ENCODE data around the gene OR4C6.

Gene OR4C6

GRCh38 chr11:55707029-55707428 lies 45.0 kb downstream of the OR4C6 start:
- H3K9me3 ChIP-seq (ENCODE audit: control insufficient read depth, low read depth, low read length): peaks cover 63% of the 10 kb centered on the region
- no peaks in the 10 kb centered on the region for H3K36me3 ChIP-seq (ENCODE audit: control insufficient read depth, low read depth, low read length)

GRCh38 chr11:55714982-55715888 lies 53.2 kb downstream of the OR4C6 start:
- peaks cover 64% of the 10 kb centered on the region for H3K9me3 ChIP-seq (ENCODE audit: control insufficient read depth, low read depth, low read length)

More at GRCh38 chr11:55707029-55707428, 45.0 kb downstream of the OR4C6 start:
- no peaks in the 10 kb centered on the region for H3K4me1 ChIP-seq (ENCODE audit: control insufficient read depth, low read depth, low read length)
- no peaks in the 10 kb centered on the region for H3K27me3 ChIP-seq (ENCODE audit: control insufficient read depth, insufficient read depth, low read length)
- H3K4me3 ChIP-seq (ENCODE audit: low read length): no peak overlapping the region
- no peak overlapping the region for H3K9ac ChIP-seq (ENCODE audit: low read length)
- H3K27ac ChIP-seq (ENCODE audit: low read length): no peak overlapping the region

More at GRCh38 chr11:55714982-55715888, 53.2 kb downstream of the OR4C6 start:
- Histone ChIP-seq H3K9ac (ENCODE audit: low read length) (no peak overlapping the region), H3K27ac (ENCODE audit: low read length) (no peak overlapping the region), H3K4me3 (ENCODE audit: low read length) (no peak overlapping the region), H3K36me3 (ENCODE audit: control insufficient read depth, low read depth, low read length) (no peaks in the 10 kb centered on the region), H3K27me3 (ENCODE audit: control insufficient read depth, insufficient read depth, low read length) (no peaks in the 10 kb centered on the region), H3K4me1 (ENCODE audit: control insufficient read depth, low read depth, low read length) (no peaks in the 10 kb centered on the region)
